Kidney (tissue), 14 donors: Measurements from ENCODE around the gene RER1. TPM values are rescaled to one million over a fixed set of nuclear protein-coding genes. Genes with fewer than 3 reads are reported as not detected.

Experiments
- DNase-seq, 5 donors: peaks; one replicate each; pipeline ENCODE4 v3.0.0-alpha.2; 2013 to 2020
- FAIRE-seq: peaks from 2 replicates; lab custom pipeline; 2012; peaks lifted over from hg19 to GRCh38; lab: Jason Lieb, UNC
- H3K27ac ChIP-seq, 2 donors: one replicate each; pipeline ENCODE4 v1.7.0; 2013; ENCODE audit warnings: low read depth in 2 of 2, low read length in 2 of 2, inconsistent platforms in 1 of 2
- H3K27me3 ChIP-seq: one replicate; pipeline ENCODE4 v1.7.1; 2013; ENCODE audit warnings: low read length, inconsistent platforms; ENCODE audit not compliant: control insufficient read depth, insufficient read depth
- H3K36me3 ChIP-seq, 3 donors: one replicate each; pipeline versions ENCODE4 v1.7.0 to v1.7.1; 2013; ENCODE audit warnings: low read length in 3 of 3, control low read depth in 1 of 3, inconsistent platforms in 1 of 3; ENCODE audit not compliant: insufficient read depth in 3 of 3, control insufficient read depth in 2 of 3
- H3K4me1 ChIP-seq, 3 donors: one replicate each; pipeline versions ENCODE4 v1.7.0 to v1.7.1; 2013; ENCODE audit warnings: low read length in 3 of 3, inconsistent platforms in 1 of 3, low read depth in 1 of 3; ENCODE audit not compliant: control insufficient read depth in 2 of 3, insufficient read depth in 2 of 3
- H3K4me3 ChIP-seq, 3 donors: one replicate each; pipeline versions ENCODE4 v1.7.0 to v1.8.1; 2013; ENCODE audit warnings: low read length in 3 of 3, control low read depth in 1 of 3, inconsistent platforms in 1 of 3
- H3K9ac ChIP-seq, 3 donors: one replicate each; pipeline versions ENCODE4 v1.7.0 to v1.7.1; 2013; ENCODE audit warnings: low read length in 3 of 3, control low read depth in 1 of 3, inconsistent platforms in 1 of 3
- H3K9me3 ChIP-seq, 3 donors: one replicate each; pipeline versions ENCODE4 v1.7.0 to v1.7.1; 2013; ENCODE audit warnings: low read length in 3 of 3, control low read depth in 1 of 3, inconsistent platforms in 1 of 3; ENCODE audit not compliant: control insufficient read depth in 2 of 3, insufficient read depth in 1 of 3
- intact Hi-C: fragments of 100-400 bp; cut with DNase I; formaldehyde crosslinking; loops from one replicate; pipeline ENCODE4 v1.11.1; 2022
- polyA plus RNA-seq: library from polyadenylated mRNA; stranded (reverse); fragments of 350-450 nt; fragmentation: Illumina TruSeq; extraction: RNeasy Lipid Tissue Mini Kit (QIAGEN cat#74804); gene quantifications from one replicate; pipeline ENCODE4 v1.2.3, GENCODE V29; 2014; ENCODE audit warnings: low read depth, low replicate concordance; ENCODE audit not compliant: insufficient read depth
- total RNA-seq: library from RNA; stranded (reverse); fragmentation: NEBNext Ultra II Directional; extraction: Animal tissue kit (Norgen Biotek cat#: 25700); gene quantifications from one replicate; pipeline ENCODE4 v1.2.1, GENCODE V29; 2021
- TF ChIP-seq, protein P1 (sequence below): IDR thresholded peaks from 3 replicates; pipeline ENCODE4 v1.5.1; 2012; ENCODE audit warnings: mild to moderate bottlenecking, moderate library complexity, borderline replicate concordance; ENCODE audit not compliant: insufficient read depth; ENCODE audit errors: extremely low read depth
- donor health status: control.
- donor health status: control.
- donor health status: control.
- donor health status: control.
- donor health status: control.
- donor health status: DM: yes; HTN: yes; CAD: no.
- donor health status: Normal renal cell carcinoma (clear cell type).

Gene RER1
- total and polyA plus RNA-seq, 2 donors from 2014 or later: 158 to 162 TPM

DNA sequence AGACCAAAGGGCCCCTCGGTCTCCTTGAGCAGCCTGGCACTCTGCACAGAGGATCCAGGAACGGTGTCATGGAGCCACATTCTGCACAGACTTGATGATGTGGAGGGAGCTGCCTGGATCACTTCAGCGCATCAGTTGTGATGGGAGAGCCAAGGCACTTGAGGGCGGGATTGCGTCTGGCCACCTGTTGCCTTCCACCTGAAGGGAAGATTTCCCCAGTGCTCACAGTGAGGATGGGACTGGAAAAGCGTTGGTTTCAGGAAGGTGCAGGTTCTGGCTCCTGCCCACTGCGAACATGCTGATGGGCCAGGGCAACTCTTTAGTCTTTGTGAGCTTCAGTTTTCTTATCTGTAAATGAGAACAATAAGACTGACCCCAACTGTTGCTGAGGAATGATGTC, 2.6 kb downstream of the RER1 start:
- intact Hi-C loops: no loop called here
- no peak overlapping the region for H3K4me3 ChIP-seq
- H3K27ac ChIP-seq: no peak overlapping the region
- H3K9me3 ChIP-seq: no peaks in the 10 kb centered on the region
- H3K4me1 ChIP-seq: peaks cover 0 to 33% (median 17%) of the 10 kb centered on the region in 3 donors
- TF ChIP-seq, protein P1, sequence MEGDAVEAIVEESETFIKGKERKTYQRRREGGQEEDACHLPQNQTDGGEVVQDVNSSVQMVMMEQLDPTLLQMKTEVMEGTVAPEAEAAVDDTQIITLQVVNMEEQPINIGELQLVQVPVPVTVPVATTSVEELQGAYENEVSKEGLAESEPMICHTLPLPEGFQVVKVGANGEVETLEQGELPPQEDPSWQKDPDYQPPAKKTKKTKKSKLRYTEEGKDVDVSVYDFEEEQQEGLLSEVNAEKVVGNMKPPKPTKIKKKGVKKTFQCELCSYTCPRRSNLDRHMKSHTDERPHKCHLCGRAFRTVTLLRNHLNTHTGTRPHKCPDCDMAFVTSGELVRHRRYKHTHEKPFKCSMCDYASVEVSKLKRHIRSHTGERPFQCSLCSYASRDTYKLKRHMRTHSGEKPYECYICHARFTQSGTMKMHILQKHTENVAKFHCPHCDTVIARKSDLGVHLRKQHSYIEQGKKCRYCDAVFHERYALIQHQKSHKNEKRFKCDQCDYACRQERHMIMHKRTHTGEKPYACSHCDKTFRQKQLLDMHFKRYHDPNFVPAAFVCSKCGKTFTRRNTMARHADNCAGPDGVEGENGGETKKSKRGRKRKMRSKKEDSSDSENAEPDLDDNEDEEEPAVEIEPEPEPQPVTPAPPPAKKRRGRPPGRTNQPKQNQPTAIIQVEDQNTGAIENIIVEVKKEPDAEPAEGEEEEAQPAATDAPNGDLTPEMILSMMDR: no peak
- DNase-seq (no peak), FAIRE-seq (no peak)
- no peaks in the 10 kb centered on the region for H3K27me3 ChIP-seq
- peaks cover 6 to 41% (median 18%) of the 10 kb centered on the region in 3 donors for H3K36me3 ChIP-seq
- no peak overlapping the region for H3K9ac ChIP-seq

DNA sequence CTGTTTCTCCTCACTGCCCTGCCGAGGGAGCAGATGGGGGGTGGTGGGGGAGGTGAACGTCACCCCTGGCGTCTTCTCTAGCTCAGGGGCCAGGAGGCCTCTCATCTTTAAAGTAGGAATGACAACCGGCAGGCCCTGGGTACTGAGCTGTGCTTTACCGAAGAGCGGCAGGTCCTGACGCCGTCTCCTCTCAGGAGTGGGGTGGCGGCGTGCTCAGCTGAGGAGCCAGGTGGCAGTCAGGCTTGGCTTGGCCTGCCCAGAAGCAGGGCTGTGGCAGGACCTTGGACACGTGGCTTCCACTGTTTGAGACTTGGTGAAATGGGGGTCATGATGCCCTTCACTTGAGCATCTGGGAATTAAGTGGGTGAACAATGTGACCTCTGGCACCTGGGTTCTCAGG, 3.1 kb downstream of the RER1 start:
- DNase-seq (no peak), FAIRE-seq (no peak)
- intact Hi-C loops: no loop called here
- TF ChIP-seq, protein P1: no peak
- Histone ChIP-seq H3K27me3 (no peaks in the 10 kb centered on the region), H3K9ac (no peak overlapping the region), H3K36me3 (peaks cover 8 to 45% (median 22%) of the 10 kb centered on the region in 3 donors), H3K4me3 (no peak overlapping the region), H3K27ac (no peak overlapping the region), H3K4me1 (peaks cover 0 to 39% (median 17%) of the 10 kb centered on the region in 3 donors), H3K9me3 (no peaks in the 10 kb centered on the region)

DNA sequence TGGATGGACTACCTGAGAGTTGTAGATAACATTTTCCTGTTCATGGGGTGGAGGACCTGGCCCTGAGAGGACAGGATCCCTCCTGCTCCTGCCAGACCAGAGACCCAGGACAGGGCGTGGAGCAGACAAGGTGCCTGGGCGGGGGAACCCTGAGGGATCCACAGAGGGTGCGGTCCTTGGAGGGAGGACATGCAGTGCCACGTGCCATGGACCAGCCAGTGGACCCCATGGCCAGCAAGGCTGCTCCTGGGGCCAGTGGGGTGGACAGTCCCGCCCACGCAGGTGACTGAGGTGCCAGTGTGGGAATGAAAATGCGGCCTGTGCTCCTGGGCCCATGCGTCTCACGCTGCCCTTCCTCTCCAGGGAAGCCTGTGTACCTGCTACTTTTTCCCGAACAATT, 3.6 kb downstream of the RER1 start:
- Histone ChIP-seq H3K4me3 (no peak overlapping the region), H3K27ac (no peak overlapping the region), H3K36me3 (peaks cover 8 to 49% (median 22%) of the 10 kb centered on the region in 3 donors), H3K27me3 (no peaks in the 10 kb centered on the region), H3K9me3 (no peaks in the 10 kb centered on the region), H3K9ac (no peak overlapping the region), H3K4me1 (peaks cover 0 to 36% (median 17%) of the 10 kb centered on the region in 3 donors)
- intact Hi-C loops: no loop called here
- FAIRE-seq (no peak), DNase-seq (no peak)
- TF ChIP-seq, protein P1: no peak

DNA sequence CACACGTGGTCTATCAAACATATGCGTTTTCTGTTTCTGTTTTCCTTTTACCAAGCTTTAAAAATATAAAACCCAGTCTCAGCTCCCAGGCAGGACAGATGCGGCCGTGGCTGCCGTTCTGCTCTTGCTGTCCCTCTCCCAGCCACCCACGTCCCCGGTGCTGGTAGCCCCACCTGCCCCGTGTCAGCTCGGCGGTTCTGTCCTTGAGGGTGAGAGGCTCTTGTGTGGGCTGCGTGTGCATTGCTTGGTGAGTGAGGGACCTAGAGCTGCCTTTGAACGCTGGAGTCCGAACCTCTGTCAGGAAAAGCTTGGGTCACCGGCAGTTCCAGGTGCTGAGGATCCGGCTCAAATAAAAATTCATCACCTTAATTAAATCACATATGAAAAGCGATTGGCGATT, 4.4 kb downstream of the RER1 start:
- no peak for FAIRE-seq
- TF ChIP-seq, protein P1: no peak
- peaks cover 8 to 49% (median 26%) of the 10 kb centered on the region in 3 donors for H3K36me3 ChIP-seq
- peaks cover 0 to 32% (median 17%) of the 10 kb centered on the region in 3 donors for H3K4me1 ChIP-seq
- no peak overlapping the region for H3K9ac ChIP-seq
- no peaks in the 10 kb centered on the region for H3K9me3 ChIP-seq
- H3K27ac ChIP-seq: no peak overlapping the region
- no peak overlapping the region for H3K4me3 ChIP-seq
- DNase-seq: no peak
- no peaks in the 10 kb centered on the region for H3K27me3 ChIP-seq
- intact Hi-C loops: no loop called here
